ACHN (cell line): ENCODE results near the gene CCDC186.

Source experiments
- DNase-seq: peaks from one replicate; pipeline ENCODE4 v3.0.0-alpha.2; 2015
- in situ Hi-C: cut with HindIII; loops from 2 replicates; pipeline ENCODE4 v1.10.0; 2017; ENCODE audit warnings: low sequenced_read_pairs, low pct_ligation_motif_present, low pct_unique_long_range_greater_than_20kb

The CCDC186 gene

DNA sequence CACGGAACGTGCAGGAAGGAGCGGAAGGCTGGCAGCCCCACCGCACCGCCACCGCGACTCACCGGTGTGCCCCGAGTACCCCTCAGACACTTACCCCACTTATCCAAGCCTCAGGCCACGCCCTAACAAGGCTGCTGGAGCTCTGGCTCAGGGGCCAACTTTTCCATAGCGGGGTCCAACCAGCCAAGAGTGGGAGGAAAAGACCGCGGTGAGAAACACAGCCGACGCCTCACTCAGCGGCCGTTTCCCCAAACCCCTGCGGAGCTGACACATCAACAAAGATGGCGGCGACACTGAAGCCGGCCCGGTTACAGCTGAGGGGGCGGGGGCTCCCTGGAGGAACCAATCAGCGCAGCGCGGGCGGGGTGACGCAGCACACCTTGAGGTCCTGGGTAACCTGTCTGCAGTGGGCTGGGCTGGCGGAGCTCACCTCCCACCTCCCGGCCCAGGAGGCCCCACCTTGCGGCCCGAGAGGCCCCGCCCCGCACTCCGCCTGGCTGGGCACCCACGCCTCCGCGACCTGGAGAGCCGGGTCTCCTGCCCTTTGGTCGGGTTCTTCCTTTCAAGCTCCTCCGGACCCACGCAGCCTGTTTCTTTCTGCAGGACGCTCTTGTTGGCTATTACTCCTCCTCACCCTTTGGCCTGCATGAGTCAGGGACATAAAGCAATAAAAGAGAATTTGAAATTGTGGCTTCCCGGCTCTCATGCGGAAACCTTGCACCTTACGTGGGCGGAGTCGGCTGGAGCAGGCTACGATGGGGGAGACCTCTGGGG, at the start of gene CCDC186:
Gene CCDC186, minus strand, starts transcription at position 283 of the 774 bp plus-strand sequence. CDS start 10,935 bp downstream, outside the sequence.
- DNase-seq: peak; percentile 98
- in situ Hi-C loops: no loop called here

DNA sequence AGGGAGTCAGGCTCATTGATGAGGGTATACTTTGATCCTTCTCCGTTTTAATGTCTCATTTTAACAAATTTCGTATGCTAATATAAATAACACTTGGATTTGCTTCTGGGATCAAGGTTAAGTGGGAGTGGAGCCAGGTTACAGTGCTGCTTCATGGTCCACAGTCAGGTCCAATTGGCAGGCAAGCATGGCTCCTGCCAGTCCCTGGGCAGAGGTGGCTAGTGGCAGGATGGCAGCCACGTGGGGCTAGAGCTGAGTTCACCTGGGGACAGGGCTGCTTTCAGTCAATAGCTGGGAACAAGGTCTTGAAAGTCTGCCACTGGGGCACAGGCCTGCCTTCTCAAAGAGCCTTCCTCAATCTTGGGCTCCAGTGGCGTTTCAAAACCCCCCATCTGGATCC, 49.1 kb upstream of the CCDC186 start:
- no peak for DNase-seq

DNA sequence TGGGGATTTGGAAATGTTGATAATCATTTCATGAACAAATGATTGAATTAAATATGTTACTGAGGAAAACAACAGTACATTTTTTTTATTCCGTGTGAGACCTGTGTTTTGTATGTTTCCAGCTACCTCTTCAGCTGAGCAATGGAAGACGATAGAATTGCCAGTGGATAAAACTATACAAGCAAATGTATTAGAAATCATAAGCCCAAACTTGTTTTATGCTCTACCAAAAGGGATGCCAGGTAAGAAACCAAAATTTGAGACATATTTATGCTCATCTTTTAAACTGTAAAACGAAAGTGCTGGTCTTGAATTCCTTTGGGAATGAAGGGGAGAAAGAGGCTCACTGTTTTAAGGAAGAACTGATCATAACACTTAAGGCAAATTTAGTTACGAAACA, 47.2 kb upstream of the CCDC186 start:
- in situ Hi-C loops: no loop called here
- DNase-seq: no peak

More for the DNA sequence above, 49.1 kb upstream of the CCDC186 start:
- in situ Hi-C loops: no loop called here

DNA sequence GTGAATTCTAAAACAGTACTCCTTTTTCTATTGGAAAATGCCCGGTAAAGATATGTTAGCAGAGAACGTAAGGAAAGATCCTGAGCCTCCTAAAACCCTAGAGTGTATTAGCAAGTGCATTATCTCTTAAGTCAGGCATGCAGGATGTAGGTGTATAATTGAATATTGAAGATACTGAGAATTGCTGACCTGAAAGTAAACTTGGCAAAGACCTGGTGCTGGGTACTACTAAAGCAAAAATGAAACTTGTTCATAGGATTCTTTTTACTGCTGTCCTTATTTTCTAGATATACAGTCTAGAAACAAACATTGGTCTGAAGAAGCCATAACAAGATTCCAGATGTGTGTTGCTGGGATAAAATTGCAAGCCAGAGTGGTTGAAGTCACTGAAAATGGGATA, 46.3 kb upstream of the CCDC186 start:
- no peak for DNase-seq
- in situ Hi-C loops: no loop called here

DNA sequence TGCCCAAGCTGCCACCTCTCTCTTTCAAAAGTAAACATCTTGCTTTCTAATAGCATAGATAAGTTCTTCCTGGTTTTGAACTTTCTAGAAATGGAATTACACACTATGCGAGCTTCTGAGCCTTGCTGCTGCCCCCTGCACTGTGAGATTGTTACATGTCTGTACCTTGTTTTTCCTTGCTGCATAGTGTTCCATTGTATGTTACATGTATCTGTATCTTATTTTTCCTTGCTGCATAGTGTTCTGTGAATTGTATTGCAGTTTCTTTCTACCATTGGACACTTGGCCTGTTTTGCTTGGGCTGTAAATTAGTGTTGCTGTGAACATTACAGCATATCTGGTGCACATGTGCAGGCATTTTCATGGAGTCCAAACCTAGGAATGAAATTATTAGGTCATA, 41.0 kb upstream of the CCDC186 start:
- in situ Hi-C loops: no loop called here
- DNase-seq: no peak

DNA sequence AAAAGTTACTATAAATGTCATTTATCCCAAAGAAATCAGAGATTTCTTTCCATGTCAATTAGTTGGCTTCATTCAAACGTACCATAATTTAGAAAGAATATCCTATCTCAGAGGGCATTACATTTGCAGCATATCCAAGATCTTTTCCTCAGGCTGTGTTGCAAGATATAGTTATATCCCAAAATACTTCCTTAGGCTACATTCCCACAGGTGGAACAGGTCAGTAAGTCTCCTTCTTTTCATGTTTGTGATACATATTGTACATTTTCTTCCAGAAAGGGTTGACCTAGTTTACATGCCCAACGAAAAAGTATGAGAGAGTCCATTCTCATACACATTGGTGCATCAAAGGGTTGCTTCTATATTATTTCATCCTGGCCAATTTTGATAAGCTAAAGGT, 38.1 kb upstream of the CCDC186 start:
- in situ Hi-C loops: no loop called here
- no peak for DNase-seq

DNA sequence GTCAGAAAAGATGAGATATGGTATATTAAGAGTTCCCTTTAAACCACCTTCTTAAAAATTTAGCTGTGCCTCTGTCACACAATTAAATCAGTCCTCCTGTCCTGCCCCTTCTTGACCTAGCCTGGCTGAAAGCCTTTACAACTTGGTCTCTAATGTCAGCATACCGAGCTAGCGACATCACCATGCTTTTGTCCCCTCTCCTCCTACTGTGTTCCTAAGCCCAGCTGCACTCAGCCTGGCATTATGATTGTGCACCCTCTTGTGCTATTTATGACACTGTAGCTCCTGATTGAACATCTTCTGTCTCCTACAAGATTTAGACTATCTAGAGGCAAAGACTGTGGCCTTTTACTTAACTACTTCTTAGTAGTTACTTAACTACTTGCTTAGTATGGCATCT, 34.3 kb upstream of the CCDC186 start:
- DNase-seq: no peak
- in situ Hi-C loops: no loop called here

DNA sequence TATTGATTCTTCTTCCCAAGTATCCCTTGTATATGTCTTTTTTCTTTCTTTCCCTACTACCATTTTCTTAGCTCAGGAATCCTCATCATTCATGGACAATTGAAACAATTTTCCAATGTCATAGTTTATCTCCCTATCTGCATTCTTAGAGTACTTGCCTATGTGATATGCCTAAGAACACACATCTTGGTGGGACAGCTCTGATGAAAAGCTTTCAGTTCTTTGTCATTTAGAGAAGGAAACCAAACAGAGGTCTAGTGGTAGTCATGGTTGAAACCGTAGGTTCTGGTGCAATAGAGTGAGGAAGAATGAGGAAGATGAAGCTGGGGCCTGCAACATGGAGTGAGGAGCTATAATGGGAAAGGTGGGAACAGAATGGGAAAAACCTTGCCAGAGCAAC, 33.3 kb upstream of the CCDC186 start:
- no peak for DNase-seq
- in situ Hi-C loops: no loop called here

DNA sequence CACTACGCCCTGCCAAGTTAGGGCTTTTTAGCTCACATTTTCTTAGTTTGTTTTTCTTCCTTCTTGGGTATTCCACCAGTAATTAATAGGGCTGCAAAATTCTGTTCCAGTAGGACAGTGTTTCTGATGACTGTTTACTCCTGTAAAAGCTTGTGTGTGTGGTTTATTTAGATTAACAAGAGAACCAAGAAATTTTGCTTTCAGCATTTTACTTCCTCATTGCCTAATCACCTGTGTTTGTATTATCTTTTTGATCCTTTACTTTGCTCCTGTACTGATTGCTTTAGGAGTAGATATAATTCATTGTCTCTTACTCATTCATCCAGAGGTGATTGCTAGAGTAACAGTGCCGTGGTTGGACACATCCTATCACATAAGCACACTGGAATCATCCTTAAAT, 32.9 kb upstream of the CCDC186 start:
- DNase-seq: no peak
- in situ Hi-C loops: no loop called here

DNA sequence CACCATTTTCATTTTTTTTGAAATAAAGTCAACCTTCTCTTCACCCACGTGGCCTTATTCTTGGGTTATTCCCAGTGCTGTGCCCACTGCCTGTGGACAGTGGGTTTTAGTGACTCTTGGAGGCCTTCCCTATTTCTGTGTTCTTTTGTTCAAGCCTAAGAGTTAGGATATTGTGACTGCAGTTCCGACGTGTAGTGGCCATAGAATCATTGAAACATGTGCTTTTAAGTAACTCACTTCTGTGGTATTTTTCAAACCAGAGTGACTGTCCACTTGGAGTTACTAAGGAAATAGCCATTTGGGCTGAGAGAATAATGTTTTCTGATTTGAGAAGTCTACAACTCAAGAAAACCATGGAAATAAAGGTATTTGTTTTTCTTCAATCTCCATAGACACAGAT, 28.8 kb upstream of the CCDC186 start:
- no peak for DNase-seq
- in situ Hi-C loops: no loop called here

DNA sequence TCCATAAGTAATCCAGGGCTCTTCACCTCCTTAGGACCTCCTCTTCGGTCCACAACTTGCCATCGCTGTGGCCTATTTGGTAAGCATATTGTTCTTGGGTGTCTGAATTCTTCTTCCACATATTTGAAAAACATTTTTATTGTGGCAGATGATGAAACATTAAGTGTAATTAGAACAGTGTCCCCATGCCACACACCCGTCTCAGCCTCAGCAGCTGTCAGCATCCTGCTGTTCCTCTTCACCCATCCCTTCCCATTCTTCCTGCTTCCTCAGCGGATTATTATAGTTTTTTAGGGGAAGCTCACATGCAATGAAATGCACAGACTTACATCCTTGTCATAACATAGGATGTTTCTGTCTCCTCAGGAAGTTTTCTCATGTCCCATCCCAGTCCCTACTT, 25.2 kb upstream of the CCDC186 start:
- in situ Hi-C loops: no loop called here
- DNase-seq: no peak

DNA sequence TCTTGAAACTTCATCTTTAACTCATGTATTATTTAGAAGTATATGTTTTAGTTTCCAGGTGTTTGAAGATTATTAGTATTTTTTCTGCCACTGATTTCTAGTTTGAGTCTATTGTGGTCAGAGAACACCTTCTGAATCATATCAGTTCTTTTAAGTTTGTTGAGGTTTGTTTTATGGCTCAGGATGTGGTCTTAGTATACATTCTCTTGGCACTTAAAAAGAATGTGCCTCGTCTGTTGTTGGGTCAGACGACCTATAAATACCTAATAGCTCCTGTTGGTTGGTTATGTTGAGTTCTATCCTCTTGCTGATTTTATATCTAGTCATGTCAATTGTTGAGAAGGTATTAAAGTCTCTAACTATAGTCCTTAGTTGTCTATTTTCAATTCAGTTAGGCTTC, 21.1 kb upstream of the CCDC186 start:
- in situ Hi-C loops: no loop called here
- no peak for DNase-seq

DNA sequence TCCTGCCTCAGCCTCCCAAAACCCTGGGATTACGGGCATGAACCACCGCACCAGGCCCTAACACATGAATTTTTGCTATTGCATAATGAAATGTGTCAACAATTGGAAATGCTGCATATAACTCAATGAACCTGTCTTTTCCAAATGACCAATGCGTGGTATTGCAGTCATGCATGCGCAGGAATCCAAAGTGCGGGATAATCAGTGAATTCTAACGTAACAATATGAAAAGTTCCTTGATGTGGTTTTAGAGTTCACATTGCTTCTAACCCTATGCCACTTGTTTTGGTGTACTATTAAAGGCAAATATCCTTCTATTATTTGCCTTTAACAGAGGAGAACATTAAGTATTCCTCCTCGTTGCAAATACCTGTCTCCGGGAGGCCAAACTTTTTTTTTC, 15.7 kb upstream of the CCDC186 start:
- in situ Hi-C loops: no loop called here
- DNase-seq: no peak

DNA sequence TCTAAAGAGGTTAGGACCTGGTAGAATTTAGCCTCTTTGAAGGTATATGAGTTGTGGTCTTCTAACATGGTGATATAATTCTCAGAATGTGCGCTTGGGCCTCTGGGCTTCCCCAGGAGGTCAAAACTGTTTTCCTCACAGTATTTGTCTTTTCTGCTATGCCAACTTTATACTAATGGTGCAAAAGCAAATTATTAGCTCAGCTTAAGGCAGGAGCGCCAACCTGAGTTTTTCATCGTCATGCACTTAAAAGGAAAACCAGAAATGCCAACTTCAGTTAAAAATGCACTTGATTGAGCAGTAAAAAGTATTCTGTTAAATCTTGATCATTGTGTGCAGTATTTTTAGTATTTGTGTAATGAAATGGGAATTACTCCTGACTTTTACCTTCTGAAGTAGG, 14.9 kb upstream of the CCDC186 start:
- in situ Hi-C loops: no loop called here
- DNase-seq: no peak

DNA sequence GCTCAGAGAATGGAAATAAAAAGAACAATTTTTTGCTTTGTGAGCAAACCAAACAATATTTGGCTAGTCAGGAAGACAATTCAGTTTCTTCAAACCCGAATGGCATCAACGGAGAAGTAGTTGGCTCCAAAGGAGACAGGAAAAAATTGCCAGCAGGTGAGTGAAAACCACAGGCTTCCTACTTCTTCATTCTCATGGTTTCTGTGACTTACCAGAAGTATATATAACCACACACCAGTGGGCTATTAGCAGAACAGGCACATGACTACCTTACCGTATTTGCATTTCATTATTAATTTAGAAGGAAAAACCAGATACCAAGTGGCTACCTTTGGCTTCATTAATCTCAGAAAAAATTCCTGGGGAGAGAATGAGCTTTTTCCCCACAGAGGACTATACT, 14.0 kb upstream of the CCDC186 start:
- no peak for DNase-seq

DNA sequence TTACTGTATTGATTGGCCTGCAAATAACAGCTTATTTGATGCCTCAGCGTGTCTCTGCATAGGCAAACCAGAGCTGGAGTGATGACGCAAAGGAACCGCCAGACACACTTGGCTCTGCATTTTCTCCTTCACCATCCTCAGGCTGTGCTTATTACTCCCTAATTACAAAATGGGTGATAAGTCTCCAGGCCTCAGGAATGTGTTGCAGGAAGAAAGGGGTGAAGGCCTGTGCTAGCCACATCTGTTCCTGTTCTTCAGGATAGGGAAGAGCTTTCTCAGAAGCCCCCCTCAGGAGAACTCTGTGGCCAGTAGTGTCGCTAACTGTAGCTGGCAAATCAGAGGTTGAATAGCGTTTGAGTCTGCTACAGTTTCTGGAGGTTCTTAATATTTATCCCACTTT, 10.3 kb upstream of the CCDC186 start:
- in situ Hi-C loops: no loop called here
- no peak for DNase-seq

More for the DNA sequence above, 14.0 kb upstream of the CCDC186 start:
- in situ Hi-C loops: no loop called here

DNA sequence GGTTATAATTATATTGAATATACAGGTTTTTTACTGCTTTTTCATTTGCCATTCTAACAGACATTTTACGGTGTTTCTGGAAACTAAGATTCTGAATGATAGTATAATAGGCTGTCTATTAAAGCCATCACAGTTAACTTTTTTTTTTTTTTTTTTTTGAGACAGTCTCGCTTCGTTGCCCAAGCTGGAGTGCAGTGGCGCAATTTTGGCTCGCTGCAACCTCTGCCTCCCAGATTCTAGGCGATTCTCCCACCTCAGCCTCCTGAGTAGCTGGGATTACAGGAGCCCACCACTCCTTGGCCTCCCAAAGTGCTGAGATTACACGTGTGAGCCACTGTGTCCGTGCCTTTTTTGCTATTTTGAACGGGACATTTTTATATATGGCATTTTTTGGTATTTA, 9.6 kb upstream of the CCDC186 start:
- in situ Hi-C loops: no loop called here

DNA sequence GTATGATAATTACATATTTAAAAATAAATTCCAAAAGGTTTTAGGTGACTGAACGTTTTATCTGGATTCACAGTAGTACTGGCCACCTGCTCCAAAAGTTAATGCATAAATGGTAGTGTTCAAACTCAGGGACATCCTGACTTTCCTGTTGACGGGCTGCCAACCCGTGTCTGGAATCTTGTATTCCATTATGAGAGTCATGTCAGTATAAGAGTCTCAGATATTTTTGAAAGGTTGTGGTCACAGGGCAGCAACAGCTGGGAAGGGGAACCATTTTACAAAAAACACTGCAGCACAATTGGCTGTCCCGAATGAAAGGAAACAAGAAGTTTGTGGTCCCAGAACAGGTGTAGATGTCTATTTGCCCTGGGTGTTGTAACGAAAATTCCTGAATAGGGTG, 8.0 kb upstream of the CCDC186 start:
- no peak for DNase-seq
- in situ Hi-C loops: no loop called here

More for the DNA sequence above, 9.6 kb upstream of the CCDC186 start:
- no peak for DNase-seq

DNA sequence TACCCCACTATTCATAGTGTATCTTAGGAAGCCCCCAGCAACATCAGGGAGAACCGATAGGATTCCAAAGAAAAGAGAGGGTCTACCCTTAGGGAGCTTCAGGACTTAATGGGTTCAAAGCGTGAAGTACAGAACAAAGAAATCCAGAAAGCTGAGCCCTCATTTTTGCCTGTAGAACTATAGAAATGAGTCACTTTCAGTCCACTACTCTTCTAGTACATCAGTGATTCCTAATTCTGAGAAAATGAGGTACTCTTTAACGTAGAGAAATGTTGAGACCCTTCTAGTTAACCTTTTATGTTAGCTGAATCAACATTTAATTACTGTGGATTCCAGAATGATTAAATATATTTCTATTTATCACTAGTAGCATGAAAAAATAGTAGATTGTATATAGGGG, 6.9 kb upstream of the CCDC186 start:
- no peak for DNase-seq
- in situ Hi-C loops: no loop called here

DNA sequence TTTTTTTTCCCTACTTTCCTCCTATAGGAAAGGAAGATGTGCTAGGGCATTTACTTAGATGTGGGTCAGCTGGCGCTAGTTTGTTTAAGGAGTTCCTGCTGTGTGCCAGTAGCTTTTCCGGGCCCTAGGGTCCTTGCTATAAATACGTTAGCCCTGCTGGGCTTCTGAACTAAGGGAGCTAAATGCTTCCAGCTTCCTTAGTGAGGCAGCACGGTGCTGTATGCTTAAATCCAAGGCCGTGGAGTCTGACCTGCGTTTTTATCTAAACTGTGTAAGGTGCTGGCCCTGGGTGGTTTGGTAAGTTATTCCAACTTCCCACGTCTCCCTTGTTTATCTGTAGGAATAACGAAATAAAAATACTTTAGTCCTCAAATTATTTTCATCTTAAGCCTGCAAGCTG, 5.7 kb upstream of the CCDC186 start:
- no peak for DNase-seq
- in situ Hi-C loops: no loop called here

DNA sequence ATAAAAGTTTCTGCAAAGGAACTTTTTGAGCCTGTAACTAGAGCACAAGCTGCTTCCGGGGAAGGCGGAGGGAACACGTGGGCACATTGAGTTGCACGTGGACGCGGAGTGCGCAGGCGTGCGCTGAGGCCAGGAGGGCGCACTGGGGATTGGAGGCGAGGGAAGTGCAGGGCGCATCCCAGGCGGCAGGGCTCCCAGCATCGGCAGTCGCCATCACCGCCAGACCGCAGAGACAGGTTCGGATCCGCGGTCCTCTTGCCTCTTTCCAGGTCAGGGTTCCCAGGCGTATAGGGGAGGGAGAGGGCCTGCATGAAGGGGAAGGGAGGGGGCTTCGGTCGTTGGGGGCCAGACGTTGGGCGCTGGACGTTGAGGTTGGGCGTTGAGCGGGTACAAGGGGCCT, 5.1 kb upstream of the CCDC186 start, which contains the start of gene TDRD1:
Gene TDRD1, plus strand, starts transcription at position 206 of the 400 bp plus-strand sequence. CDS start 8,479 bp downstream, outside the sequence.
- no peak for DNase-seq
- in situ Hi-C loops: no loop called here
